NCI-H146 treated with DMSO at 0.1 percent for 48 hours (cell line): Measurements from ENCODE around the gene CYGB.

ENCODE experiments used
- DNase-seq: peaks from one replicate; lab custom pipeline; 2025; ENCODE audit not compliant: unreplicated experiment; lab: John Stamatoyannopoulos, UW

CYGB gene

DNA sequence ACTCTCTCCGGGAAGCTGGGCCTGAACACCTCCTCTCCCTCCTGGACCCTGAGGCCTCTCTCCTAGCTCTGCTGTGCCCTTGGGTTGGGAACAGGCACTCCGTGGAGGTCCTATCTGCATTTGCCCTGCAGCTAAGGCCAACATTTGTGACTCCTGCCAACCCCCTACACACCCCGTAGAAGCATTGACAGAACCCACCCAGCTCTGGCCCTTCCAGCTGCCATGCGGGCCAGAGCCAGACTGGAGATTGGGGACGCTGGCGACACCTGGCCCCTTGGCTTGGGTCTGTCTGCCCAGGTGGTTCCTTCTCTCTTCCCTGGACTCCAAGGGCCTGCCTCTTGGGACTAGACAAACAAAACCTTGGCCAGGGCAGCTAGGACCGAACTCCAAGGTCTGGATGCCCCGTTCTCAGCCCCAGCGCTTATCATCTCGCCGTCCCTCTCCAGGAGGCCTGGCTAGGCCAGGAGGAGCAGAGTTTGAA lies 35.6 kb downstream of the CYGB start:
- DNase-seq, result no peak

- peak; percentile 60 for DNase-seq
These were observed 36.3 kb downstream of the CYGB start, which contains the start of gene RHBDF2 for GRCh38 chr17:76501018-76501826. Gene RHBDF2 (minus strand): TSS chr17:76501423. CDS start chr17:76481524, 19,899 bp downstream.

DNA sequence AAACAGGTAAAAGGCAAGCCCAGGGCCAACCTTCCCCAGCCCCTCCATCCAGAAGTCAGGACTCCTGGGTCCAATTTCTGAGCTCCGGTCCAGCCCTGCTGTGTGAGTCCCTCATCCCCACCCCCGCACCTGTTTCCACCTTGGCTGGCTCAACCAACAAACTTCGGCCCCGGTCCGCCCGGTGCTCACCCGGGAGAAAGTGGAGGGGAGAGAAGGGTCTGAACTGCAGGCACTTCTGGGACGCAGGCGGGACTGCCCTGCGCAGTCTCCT lies 36.8 kb downstream of the CYGB start:
- DNase-seq, result no peak

GRCh38 chr17:76500074-76500746 lies 37.3 kb downstream of the CYGB start:
- no peak for DNase-seq

DNA sequence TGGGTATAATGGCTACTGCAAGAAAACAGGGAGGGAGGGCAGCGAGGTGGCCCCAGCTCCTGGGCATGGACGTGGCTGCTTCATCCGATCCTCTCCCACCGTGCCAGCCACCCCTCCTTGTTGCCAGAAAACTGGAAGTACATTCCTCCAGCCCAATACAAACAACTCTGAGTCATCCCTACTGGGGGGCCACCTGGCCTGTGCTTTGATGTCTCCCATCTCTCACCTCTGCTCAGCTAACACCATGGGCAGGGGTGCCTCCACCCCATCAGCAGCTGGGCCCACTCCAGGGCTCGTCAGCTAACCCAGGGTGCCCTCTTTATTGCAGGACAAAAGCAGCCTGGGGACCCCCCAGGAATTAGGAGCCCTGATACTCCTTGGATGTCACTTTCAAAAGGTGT lies 38.2 kb downstream of the CYGB start:
- DNase-seq, result no peak

- no peak for DNase-seq
These were observed 38.6 kb downstream of the CYGB start for GRCh38 chr17:76498876-76499251.

DNA sequence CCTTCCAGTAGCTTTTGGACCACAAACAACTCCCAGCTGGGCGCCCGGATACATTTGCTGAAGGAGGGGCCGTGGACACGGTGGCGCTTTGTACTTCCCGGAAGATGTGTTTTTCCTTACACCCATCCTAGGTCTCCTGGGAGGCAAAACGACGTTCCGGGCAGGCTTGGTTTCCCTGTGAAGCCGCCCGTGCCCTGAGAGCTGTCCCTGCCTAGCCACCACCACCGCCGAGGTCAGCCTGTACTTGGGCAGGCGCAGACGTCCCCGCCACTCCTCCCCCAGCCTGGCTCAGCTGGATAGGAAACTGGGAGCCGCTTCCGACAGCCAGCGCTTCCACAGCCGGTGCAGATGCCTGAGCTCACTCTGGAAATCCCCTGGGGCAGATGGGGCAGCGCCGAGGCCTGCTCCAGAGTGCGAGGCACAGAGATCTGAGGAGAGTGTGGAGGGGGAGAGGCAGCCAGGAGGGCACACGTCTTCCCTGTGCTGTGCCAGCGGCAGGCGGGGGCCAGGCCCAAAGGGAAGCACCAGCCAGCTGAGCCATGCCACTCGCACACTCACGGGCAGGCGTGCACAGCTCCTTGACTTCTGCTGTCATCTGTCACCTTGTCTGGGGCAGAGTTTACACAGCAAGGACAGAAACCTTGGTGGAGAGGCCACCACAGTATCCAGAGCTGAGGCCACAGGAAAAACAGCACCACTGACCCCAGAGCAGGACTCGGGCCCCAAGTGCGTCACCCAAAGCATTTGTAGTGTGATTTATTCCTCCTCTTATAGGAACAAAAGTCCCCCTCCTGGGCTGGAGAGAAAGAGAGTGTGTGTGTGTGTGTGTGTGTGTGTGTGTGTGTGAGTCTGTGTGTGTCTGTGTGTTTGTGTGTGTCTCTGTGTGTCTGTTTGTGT lies 39.3 kb downstream of the CYGB start:
- DNase-seq, result no peak

DNA sequence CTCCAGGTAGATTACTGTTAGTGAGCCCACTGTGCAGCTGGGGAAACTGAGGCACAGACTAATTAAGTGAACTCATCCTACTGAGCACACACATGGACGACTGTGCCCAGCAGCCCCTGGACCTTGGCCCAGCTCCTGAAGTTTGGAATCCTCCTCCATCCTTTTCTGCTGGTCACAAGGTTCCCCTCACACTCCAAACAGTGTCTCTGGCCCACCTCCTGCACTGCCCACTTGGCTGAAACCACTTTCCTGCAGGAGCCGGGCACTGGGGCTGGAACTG lies 39.9 kb downstream of the CYGB start:
- DNase-seq, result no peak

DNA sequence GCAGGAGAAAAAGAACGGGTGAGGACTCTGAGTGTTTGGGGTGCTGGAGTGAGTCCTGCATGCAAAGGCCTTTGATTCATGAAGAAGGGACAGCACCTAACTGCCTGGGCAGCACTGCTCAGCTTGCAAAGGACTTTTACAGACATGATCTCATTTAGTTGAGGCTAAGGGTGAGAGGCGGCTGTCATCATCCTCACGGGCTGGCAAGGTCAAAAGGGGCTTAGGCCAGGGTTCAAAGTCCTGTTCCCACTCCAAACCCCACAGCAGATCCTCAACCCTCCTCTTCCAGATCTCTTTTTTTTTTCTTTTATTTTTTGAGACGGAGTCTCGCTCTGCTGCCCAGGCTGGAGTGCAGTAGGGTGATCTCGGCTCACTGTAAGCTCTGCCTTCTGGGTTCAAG lies 41.0 kb downstream of the CYGB start:
- DNase-seq, result no peak

DNA sequence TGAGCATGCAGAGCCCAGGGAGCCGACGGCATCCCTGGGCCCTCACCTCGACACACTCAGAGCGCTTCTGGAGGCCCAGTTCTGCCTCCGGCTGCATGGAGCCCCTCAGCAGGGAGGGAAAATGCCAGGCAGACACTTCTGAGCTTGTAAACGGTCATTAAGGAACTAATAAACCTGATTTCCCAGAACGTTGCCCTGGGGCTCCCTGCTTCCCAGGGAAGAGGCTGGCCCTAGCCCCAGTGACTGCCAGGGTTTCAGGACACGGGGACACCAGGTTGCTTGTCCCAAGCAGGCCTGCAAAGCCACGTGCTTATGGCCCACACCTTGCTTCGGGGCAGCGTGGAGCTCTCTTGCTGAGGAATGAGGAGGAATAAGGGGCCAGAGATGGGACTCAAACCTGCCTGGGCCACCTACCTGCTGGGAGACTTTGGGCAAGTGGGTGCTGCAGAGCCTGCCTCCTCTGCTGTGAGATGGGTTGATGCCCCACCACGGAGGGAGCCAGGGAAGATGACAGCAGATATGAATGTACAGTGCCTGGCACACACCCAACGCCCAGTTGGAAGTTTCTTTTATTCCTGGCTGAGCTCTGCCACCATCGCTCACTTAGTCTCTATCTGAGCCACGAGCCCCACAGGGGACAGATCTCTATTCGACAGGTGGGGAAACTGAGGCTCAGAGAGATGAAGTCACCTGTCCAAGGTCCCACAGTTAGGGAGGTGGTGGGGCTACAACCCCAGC lies 41.7 kb downstream of the CYGB start:
- no peak for DNase-seq

GRCh38 chr17:76493505-76494167 lies 43.9 kb downstream of the CYGB start:
- DNase-seq, result no peak

DNA sequence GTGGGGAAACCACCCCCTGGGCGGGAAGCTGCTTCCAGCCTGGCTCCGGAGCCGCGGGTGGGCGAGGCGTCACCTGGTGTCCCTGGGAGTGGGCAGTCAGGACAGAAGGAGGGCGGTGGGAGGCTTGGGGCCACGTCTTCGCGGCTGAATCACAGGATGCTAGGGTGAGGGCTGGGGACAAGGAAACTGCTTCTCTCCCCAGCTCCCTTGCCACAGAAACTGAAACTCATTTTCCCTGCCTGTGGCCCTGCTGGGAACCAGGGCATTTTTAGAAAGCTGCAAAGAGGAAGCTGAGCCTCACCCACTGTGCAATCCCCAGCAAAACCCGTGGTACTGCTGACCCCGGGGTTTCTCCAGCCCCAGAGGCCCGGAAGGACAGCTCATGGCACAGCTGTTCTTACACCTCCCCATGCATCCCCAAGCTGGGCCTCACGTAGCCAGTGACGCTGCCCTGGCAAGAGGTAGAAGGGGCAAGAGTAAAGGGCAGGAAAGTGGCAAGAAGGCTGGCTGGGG lies 44.5 kb downstream of the CYGB start:
- DNase-seq, result no peak

DNA sequence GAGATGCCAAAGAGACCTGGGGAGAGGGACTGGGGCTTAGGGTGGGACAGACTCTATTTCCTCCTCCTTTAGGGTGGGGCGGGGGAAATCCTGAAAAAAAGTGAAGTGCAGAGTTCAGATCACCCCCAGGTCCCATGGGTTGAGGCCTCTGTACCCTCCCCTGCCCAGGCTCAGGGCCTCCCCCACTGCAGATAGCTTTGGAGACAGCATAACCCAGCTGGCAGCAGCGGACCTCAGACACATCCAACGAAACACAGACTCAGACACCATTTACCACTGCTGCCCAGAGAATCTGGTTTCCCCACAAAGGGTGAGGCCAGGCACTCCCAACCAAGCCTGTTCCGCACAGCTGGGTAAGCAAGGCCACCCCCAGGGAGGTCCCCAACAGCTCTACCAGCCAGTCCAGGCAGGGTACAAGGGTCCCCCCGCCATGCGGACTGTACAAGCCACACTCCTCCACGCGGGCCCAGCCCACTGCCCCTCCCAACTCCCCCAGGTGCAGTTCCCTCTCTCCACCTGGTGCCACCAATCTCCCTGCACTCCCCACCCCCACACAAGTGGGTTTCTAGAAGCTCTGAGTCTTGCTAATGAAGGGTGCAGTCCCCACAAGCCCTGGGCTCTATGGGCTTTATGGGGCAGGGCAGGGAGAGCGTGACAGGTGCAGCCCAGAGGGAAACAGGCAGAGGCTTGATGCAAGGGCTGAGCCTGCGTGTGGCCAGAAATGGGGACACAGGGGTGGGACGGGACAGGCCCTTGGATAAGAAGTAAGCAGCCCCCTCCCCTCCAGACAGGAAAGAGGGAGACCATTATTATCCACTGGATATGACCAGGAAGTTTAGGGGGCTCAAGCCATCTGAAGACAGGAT lies 45.2 kb downstream of the CYGB start:
- peak; percentile 32 for DNase-seq

DNA sequence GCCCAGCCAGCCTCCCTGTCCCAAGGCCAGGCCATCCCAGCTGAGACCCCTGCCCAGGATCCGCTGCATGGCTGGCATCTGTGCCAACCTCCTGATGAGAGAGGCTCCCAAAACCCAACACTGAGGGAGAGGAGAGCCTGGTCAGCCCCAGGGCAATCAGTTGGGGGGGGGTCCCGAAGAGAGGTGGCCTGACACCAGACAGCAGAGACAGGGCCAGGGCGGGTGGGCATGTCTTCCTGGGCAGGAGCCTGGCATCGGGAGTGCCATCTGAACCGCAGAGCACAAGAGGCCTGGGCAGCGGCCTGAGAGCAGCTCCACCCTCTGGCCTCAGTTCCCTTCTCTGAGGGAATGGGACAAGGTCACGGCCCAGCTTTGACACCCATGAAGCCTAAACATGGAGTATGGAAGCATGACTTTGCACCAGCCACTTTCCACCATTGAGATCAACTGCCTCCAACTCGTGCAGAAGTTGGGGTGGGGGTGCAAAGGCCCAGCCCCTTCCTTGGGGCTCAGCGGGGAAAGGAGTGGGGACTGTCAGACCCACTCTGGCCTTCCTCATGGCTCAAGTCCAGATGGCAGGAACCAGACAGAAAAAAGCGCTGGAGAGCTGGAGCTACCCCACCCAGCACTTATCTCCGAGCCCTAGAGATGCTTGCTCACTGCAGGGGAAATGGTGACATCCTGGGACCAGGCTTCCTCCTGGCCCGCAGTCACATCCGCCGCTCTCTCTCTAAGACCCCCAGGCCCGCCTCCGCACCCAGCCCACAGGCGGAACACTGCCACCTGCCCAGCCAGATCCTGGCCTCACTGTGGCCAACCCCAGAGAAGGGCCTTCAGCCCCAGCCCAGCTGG lies 46.0 kb downstream of the CYGB start:
- DNase-seq, result no peak

DNA sequence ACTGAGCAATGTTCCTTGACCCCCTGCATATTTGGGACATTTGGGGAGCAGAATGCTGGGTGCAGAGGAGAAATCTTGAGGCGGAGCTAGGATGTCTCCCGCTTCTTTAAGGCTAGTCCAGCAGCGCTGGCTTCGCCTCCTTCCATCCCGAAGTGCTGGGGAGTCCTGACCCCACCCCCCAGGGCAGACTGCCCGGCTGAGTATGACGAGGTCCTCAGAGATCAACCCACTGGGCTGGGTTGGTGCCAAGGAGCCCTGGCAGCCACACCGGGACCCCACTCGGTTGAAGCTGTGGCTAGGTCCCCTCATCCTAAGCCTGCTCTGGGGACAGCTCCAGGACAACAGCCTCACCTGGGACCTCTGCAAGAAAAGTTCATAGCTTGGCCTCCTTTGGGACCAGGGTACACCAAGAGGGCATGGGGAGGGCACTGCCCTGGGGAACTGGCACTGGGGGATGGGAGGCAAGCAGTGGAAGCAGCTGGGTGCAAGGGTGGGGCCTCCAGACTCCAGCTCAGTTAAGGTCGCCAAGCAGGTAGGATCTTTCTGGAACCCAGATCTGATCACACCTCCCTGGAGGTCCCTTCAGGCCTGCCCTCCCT lies 47.3 kb downstream of the CYGB start:
- DNase-seq, result no peak

DNA sequence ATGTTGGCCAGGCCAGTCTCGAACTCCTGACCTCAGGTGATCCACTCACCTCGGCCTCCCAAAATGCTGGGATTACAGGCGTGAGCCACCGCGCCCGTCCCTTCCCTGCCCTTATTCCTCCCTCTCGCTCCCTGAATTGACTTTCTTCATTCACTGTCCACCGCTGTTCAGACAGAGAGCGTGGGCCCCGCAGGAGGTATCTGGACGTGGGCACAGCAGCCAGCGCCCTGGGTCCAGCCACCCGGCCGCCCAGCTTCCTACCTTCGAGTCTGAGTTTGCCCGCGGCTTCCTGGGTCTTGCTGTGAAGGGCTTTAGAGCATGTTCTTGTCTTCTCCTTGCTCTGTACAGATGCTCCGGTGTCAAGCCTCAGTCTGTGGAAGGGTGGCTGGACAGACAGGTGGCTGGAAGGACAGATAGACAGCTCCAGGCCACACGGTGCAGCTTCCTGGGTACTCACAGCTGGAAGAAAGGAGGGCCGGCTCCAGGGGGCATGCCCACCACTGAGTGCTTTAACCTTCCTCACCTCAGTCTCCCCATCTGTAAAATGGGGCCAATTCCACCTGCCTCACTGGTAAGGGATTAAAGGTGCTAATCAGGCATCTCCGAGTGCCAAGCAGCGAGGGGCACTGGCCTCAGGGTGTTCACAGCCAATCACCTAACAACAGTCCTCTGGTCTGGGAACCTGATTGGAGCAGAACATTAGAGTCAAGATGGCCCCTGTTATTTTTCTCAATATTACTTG lies 49.9 kb downstream of the CYGB start:
- no peak for DNase-seq

DNA sequence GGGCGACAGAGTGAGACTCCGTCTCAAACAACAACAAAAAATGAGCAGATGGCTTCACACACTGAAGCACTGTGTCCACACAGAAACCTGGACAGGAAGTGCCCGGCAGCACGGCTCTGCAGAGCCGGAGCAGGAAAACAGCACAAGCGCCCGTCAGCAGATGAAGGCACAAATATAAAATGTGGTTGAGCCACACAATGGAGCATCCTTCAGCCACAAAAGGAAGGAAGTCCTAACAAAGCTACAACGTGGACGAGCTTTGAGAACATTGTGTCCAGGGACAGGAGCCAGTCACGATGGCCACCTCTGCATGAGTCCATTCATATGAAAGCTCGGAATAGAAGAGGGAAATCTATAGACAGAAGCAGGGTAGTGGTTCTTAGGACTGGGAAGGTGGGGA lies 51.9 kb downstream of the CYGB start:
- peak; percentile 27 for DNase-seq
